Erythroblast (primary cell): ENCODE data around the gene TMEM151A.

Experiments used
- GATA1 ChIP-seq: IDR thresholded peaks from 2 replicates; pipeline ENCODE4 v1.6.1; 2011; ENCODE audit warnings: low read depth, mild to moderate bottlenecking, control low read depth, low read length, moderate library complexity
- POLR2A ChIP-seq: IDR thresholded peaks from 2 replicates; pipeline ENCODE4 v1.6.1; 2011; ENCODE audit warnings: mild to moderate bottlenecking, low read length

- no peak for TF ChIP-seq POLR2A
- TF ChIP-seq GATA1: no peak
These were observed 1.4 kb upstream of the TMEM151A start for GRCh38 chr11:66290330-66290621.
